ENCODE results near the gene ARHGAP6.
"Not testable (repeated sequence)": the region's sequence is repeated elsewhere in the genome, so short reads cannot be mapped to it uniquely, and the experiment has no call there.

ARHGAP6 gene

DNA sequence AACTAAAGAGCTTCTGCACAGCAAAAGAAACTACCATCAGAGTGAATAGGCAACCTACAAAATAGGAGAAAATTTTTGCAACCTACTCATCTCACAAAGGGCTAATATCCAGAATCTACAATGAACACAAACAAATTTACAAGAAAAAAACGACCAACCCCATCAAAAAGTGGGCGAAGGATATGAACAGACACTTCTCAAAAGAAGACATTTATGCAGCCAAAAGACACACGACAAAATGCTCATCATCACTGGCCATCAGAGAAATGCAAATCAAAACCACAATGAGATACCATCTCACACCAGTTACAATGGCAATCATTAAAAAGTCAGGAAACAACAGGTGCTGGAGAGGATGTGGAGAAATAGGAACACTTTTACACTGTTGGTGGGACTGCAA is 304.1 kb downstream of the ARHGAP6 start:
- DNase-seq (ENCODE audit: low spot score), result not testable (repeated sequence)

DNA sequence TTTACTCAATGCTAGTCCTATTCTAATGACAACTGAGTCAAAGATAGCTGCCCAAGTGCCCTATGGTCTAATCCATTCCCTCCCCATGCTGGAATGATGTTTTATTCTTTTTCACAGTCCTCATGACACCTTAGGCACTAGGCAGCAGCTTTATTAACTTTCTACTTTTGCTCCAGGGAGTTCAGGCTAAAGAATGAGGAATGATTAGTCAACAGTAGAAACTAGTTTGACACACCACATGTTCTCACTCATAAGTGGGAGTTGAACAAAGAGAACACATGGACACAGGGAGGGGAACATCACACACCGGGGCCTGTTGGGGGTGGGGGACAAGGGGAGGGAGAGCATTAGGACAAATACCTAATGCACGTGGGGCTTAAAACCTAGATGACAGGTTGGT is 309.8 kb downstream of the ARHGAP6 start:
- not testable (repeated sequence) for DNase-seq (ENCODE audit: low spot score)

DNA sequence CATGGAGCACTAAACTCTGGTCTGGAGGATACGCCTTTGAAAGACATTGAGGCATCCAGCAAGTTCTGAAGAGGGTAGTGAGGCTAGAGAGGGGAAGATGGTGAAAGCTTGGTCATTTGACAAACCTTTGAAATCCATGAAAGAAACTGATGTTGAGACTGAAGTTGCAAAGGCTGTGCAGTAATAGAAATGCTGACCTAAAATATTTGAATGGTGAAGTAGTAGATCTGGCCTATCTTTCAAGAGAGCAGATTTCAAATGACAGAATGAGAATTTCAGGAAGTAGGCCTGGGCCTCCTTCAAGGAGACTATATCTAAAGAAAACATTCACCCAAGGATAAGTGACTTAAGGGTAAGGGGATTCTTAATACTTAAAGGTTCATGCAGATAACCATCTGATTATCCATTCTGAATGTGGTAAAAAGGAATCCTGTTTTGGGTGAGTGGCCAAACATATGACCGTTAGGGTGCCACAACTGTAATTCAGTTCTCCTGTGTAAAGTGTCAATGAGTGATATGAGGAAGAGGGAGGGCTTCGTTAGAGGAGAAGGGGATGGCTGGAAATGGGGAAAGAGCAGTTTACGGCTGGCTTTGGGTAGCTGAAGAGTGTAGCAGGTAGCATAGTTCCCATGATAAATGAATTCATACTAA is 310.3 kb downstream of the ARHGAP6 start:
- no peak for DNase-seq (ENCODE audit: low spot score)

DNA sequence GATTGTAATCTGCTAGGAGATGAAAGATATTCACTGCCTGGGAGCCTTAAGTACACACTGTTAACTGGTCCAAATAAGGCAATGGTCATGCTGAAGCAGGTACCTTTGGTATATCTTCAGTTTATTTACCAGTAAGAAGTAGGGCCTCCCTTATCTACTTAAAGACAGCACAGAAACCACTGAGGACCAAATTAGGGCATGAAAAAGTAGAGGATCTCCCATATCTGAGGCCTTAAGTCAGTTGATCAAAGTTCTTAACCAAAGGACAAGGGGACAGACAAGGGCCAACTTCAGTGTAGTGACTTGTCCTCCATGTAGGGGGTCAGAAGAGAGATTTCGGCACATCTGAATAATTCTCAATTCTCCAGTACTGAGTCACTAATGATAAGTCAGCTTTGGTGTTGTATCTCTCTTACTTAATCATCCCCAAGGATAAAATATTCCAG is 313.4 kb downstream of the ARHGAP6 start:
- DNase-seq (ENCODE audit: low spot score), result no peak

DNA sequence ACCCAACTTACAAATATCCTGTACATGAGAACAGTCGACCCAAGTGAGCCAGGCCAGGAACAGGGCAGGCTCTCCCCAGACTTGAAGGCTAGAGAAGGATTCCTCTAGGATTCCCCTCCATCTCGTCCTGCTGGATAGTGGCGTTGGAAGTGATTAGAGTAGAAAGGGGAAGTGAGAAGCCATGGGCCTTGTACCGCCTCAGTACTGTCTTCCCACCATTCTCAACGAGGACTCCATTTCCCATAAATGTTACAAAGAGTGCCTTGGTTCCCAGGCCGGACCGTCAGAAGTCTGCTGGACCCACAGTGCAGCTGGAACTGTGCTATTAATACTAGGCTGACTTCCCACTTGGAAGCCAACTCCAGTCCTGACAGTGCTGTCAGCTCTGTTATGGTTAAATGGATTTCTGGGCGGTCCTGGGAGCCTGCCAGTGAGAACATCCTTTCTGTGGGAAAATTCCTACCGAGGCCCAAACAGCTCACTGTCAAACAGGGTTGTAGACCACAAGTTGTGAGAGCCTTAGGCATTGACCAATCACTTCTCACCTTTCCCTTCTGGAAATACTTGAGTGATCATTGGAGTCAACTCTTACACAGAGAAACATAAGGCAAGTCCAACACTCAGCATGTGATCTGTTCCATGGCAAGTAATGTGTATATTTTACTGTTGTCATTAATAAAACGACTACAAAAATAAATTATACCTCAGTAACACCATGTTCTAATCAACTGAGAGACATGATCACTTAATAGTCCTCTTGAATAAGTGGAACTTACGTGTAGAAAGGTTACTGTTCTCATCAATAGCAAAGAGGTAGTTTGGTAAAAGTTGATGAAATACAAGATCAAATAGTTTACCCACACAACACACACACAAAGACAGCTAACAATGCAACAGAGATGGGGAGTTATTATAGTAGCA is 314.1 kb downstream of the ARHGAP6 start:
- no peak for DNase-seq (ENCODE audit: low spot score)

DNA sequence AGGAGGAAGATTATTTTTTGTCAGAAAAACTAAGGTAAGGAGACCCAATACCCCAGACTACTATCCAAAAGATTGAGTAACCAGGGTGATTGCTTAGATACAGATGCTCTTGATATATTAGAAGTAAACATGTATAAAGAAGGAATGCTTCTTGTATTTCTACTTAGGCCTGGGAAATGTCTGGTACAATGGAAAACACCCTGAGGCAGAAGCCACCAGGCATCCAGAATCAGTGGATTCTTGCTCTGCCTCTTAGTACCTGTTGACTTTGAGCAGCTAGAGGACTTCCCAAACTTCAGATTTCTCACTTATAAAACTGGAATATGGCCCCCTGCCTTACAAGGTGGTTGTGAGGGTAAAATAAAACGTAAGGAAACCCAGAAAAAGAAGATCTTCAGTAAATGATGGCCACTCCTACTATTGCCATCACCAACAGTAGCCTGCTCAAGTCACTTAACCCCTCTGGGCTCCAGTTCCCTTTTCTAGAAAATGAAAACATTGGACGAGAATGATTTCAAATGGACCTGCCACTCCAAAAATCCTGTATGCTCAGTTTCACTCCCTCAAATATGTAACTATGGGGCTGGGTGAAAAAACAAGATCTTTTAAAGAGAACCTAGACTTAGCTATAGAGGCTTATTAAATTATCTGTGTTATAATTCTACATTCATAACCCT is 315.9 kb downstream of the ARHGAP6 start:
- DNase-seq (ENCODE audit: low spot score), result no peak

DNA sequence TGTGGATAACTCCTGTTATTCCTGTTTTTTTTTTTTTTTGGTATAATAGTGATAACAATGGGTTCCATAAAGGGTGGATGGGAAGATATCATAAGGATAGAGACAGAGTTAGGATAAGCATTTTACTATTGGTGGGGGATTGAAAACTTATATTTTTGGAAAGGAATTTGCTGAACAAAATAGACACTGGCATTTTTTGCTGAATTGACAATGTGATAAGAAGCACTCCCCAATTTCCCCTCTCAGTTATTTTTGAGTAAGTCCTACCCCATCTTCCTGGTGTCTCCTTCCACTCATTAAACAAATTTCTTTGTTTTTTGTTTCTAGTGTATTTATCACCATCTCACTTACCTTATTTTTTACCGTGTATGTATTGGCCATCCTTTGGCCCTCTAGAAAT is 316.7 kb downstream of the ARHGAP6 start:
- no peak for DNase-seq (ENCODE audit: low spot score)

DNA sequence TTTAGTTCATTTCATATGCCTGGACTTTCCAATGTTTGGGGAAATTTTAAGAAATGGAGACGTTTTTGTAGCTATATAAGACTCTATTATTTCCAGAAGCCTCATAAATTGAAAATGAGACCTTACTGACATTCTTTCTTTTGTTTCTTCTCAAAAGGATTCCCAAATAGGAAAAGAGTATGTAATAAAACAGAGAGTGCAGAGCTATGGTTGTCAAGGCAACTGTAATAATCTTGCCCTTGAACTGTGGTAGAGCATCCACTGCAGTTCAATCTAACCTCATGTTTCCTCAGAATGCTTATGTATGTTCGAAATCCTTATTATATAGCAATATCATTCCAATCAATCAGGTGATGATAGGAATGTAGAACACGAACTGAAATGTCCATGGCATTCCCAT is 318.4 kb downstream of the ARHGAP6 start:
- no peak for DNase-seq (ENCODE audit: low spot score)

DNA sequence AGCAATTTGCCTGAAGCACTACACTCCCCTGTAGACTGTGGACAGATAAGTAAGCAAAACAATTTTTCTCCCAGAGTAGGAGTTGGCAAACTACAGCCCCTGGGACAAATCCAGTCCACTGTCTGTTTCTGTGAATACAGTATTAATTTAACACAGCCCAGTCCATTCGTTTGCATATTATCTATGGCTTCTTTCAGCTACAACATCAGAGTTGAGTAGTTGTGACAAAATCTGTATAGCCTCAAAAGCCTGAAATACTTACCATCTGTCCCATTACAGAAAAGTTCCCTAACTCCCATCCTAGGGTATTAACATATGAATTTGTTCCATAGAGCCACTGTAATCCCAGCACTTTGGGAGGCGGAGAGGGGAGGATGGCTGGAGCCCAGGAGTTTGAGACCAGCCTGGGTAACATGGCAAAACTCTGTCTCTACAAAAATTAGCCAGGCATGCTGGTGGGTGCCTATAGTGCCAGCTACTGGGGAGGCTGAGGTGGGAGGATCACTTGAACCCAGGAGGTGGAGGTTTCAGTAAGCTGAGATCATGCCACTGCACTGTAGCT is 319.5 kb downstream of the ARHGAP6 start:
- no peak for DNase-seq (ENCODE audit: low spot score)

DNA sequence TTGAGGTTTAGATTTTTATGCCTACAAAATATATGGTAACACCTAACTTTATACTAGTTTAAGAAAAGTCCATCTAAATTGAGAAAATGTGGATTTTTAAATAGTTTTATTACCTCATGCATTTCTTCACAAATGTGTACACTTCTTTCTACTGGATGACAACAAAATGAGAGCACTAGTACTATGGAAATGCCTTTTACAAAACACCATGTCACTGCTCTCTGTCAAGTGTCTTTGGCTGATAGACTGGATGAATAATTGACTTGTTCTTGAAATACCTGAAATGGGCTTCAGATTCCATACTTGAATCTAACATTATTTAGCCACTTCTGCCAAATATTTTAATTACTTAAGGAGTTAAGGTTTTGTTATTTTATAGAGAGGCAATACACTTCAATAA is 323.0 kb downstream of the ARHGAP6 start:
- DNase-seq (ENCODE audit: low spot score), result no peak

DNA sequence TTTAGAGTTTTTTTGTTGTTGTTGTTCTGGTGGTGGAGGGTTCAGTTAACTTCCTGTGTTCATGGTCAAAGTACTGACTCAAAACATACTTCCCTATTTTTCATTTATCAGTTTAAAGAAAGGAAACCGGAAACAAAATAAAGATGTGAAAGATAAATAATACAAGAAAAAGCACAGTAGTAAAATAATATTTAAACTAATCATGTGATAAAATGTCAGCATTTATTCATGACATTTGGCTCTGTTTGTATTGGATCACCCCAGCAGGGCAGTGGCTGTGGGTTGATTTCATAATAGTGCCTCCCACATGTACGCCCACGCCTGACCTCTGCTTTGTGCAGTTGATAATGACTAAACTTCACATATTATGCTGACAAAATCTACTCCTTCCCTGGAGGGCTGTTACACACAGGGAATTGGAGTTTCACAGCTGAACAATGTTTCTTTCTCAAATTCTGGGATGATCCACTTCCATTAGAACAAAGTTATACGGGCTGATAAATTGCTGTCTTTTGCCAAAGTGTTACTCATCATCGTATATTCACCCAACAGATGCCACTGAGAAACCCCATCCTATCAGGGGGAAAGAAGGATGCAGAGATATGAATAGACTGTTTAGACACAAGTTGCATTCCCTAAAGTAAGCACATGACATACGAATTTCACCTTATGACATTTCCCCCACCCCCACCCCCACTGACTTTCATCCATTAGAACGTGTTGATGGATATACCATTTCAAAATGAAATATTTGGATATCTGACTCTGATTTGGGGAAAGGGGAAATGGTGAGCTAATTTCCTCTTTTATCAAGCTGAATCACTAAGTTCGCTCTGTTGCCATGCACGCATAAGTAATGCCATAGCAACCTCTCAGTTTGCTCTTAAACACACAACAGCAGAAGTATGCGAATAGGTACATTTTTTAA is 324.2 kb downstream of the ARHGAP6 start:
- DNase-seq (ENCODE audit: low spot score), result peak; percentile 63

DNA sequence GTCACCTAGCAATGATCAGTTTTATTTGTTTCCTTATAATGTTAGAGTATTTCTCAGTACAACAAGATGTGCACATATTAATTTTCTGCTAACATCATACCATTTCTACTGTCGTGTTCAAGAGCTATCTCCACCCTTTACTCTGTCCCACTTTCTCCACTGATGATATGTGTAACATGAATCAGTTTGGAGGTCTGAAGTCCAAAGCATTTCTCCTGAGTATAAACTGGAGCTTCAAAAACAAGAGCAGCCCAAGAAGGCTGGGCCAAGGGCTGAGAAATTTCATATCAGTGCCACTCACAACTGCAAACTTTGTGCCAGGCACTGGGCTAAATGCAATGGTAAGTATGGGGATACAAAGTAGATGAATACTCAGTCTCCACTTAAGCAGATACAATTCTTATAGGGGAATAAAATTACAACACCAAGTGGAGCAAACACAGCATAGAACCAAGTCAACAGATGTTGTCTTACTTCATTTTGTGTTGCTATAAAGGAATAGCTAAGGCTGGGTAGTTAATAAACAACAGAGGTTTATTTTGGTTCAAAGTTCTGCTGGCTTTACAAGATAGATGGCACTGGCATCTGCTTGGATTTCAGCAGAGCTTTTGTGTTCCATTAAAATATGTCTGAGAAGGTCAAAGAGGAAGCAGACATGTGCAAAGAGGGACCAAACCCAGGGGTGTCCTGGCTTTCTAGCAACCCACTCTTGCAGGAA is 328.3 kb downstream of the ARHGAP6 start:
- DNase-seq (ENCODE audit: low spot score), result no peak

DNA sequence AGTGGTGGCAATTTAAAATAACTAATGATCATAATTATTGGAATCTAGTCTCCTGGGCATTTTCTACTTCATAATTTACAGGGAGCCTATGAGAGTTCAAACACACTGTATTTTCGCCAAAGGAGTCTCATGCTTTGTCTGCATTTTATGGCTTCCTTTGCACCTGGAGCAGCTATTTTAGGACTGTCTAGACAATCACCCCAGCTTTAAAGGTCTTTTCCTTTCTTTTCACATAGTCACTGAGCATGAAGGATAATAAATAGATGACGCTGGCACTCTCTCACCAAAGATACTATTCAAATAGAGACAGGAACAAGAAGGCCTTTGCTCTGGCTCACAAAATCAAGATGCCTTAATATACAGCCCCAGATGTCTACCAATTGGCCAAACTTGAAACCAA is 329.5 kb downstream of the ARHGAP6 start:
- no peak for DNase-seq (ENCODE audit: low spot score)

DNA sequence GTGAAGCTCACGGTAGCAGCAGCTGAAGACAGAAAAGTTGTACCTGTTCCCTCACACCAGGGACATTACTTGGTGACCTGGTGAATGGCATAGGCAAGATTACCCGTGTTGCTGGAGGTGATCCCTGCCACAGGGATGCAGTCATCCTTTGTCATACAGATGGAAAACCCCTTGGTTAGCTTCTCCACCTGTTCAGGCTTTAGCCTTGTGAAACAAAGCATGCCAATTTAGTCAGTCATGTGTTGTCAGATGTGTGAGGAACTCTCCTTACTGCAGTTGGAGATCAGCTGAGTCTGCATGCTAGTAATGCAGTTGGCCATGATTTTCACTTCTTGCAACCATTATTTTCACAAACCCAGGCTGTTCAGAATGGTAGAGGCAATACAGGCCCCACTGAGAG is 331.6 kb downstream of the ARHGAP6 start:
- no peak for DNase-seq (ENCODE audit: low spot score)

DNA sequence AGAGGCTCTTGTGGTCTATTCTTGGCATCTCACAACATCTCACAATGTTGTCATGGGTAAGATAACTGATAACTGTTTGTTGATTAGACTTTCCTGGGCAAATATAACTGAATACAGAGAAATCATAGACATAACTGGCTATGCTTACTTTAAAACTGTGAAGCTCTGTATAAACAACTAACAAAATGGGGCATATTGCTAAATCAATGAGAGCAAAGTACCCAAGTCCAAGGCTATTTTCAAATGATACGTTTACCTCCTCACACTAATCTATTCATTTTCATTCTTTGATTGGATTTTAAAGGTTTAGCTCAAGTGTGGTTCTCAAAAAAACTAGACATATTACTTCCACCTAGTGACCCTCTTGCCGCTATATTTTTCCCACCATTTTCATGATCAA is 333.9 kb downstream of the ARHGAP6 start:
- no peak for DNase-seq (ENCODE audit: low spot score)

DNA sequence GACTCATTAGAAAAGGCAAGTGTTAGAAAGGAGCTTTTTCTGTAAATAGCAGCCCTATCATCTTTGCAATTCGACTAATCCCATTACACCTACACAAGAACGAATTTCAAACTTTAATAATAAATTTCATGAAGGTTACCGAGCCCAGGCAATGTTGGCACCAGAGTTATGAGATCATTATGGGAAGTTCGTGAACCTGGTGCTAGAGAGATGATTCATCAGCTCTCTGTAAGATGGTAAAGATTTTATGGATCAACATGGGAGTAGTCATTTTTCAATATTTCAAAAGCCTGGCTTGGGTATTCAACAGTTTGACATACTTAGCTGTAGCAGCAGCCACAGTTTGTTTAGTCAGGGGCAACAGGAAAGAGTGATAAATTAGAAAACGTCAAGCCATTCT is 336.7 kb downstream of the ARHGAP6 start:
- DNase-seq (ENCODE audit: low spot score), result no peak

DNA sequence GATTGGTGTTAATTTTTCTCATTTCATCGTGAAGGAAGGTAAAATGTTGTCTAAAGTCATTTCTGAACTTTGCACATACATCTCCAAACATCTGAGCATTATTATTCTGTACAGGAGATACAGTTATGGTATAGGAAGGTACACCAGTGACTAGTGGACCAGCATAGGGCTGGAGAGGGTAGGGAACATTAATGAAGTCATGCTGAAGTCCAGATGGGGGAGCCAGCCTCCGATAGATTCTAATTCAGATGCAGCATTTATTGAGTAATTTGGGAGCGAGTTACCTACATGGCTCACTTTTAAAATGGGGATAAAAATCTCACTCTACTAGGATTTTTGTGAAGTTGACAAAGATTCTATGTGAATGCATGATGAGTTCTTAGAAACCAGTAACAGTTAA is 337.6 kb downstream of the ARHGAP6 start:
- no peak for DNase-seq (ENCODE audit: low spot score)

DNA sequence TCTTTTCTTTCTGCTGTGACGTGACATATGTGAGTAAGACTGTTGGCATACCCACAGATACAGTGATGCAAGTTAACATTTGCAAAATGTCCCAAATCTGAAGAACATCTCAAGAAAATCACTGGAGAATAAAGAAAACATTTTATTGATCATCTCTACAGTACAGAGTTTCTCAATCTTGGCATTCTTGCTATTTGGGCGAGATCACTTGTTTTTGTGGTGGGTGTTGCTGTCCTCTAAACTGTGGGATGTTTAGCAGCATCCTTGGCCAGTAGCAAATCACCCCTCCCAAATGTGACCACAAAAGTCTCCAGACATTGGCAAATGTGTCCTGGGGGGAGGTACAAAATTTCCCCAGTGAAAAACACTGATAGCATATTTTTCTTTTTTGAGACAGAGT is 343.7 kb downstream of the ARHGAP6 start:
- no peak for DNase-seq (ENCODE audit: low spot score)

DNA sequence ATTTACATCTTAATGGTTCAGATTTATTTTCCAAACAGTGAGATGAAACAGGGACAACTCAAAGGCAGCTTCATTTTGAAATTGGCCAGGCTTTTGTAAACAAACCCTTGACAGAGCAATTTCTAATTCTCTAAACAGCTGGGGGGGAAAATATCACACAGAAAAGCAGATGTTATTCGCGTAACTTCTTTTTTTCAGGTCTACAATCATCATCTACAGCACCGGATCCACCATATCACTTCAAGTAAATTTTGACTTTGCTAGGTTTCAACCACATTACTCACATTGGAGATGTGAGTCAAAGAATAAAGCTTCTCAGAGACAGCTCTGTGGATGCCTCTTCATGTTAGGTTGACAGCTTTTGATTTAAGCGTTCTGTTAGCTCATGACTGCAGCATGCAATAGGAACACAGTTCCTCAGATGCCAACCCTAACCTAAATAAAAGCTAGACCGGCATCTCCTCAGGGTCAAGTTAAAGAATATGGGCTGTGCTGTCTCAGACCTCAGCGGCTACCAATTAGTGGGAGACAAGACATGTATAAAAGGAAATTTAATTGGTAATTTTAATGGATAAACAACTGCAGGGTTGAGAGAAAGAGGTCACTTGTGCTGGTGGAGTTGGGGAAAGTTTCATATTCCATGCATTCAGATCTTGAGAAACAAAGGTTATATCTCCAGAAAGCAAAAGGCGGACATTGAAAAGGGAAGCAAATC is 345.8 kb downstream of the ARHGAP6 start:
- DNase-seq (ENCODE audit: low spot score), result no peak

DNA sequence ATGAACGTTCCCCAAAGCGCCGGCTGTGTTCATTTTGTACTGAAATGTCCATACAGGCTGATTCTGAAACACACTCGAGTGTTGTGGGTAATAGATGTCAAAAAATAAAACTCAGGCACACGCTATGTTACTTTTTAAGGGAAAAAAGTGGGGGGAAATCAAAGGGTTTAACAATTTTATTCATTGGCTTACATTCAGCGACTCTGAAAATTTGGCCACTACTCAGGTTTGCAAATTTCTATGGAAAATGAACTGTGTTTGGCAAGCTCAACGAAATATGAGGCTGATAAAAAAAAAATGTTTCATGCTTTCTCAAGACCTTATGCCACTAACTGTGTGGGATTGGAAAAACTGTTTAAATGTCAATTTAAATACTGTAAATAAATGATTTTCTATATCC is 354.0 kb downstream of the ARHGAP6 start:
- no peak for DNase-seq (ENCODE audit: low spot score)

Measured in NAMALWA (cell line).